ENCODE measurements around the gene DYNLRB2.

GRCh38 chr16:80543162-80543561, 2.4 kb downstream of the DYNLRB2 start:
- no peak for TF ChIP-seq CTCF (IDR thresholded peaks at IDR 0.05)
- TF ChIP-seq ZFX (IDR thresholded peaks at IDR 0.05; ENCODE audit: borderline replicate concordance), result no peak
